DOHH2 (cell line): ENCODE measurements around the gene PDE8B.

ENCODE experiments used
- H3F3A ChIP-seq: fragments of 200-600 bp; sonication (generic), shearing (Covaris generic); 2 replicates; pipeline ENCODE4 v1.6.0; 2016; ENCODE audit warnings: antibody characterized with exemption, mild to moderate bottlenecking; ENCODE audit not compliant: control insufficient read depth, insufficient read depth
- H3K27ac ChIP-seq: fragments of 200-600 bp; sonication (generic); 2 replicates; pipeline ENCODE4 v1.5.1; 2014; ENCODE audit warnings: low read depth, mild to moderate bottlenecking, low read length, moderate library complexity
- H3K27me3 ChIP-seq: fragments of 200-600 bp; sonication (generic); 2 replicates; pipeline ENCODE4 v1.6.1; 2014; ENCODE audit warnings: mild to moderate bottlenecking, low read length, mixed read lengths; ENCODE audit not compliant: control insufficient read depth
- H3K36me3 ChIP-seq: fragments of 200-600 bp; sonication (generic); 2 replicates; pipeline ENCODE4 v1.6.1; 2014; ENCODE audit warnings: mild to moderate bottlenecking, low read length, moderate library complexity, mixed read lengths; ENCODE audit not compliant: control insufficient read depth
- H3K4me1 ChIP-seq: fragments of 200-600 bp; sonication (generic); 2 replicates; pipeline ENCODE4 v1.6.1; 2014; ENCODE audit warnings: mild to moderate bottlenecking, low read length, mixed read lengths; ENCODE audit not compliant: control insufficient read depth
- H3K4me2 ChIP-seq: fragments of 200-600 bp; sonication (generic); 2 replicates; pipeline ENCODE4 v1.6.0; 2014; ENCODE audit warnings: mild to moderate bottlenecking, low read length, moderate library complexity
- H3K4me3 ChIP-seq: fragments of 200-600 bp; sonication (generic); 2 replicates; pipeline ENCODE4 v1.5.1; 2014; ENCODE audit warnings: mild to moderate bottlenecking, low read length, mixed read lengths
- H3K79me2 ChIP-seq: fragments of 200-600 bp; sonication (generic); 2 replicates; pipeline ENCODE4 v1.6.1; 2014; ENCODE audit warnings: mild to moderate bottlenecking, low read length, mixed read lengths; ENCODE audit not compliant: control insufficient read depth
- H3K9me2 ChIP-seq: fragments of 200-600 bp; sonication (generic); replicated peaks from 2 replicates; pipeline ENCODE4 v1.6.1; 2014; ENCODE audit warnings: mild to moderate bottlenecking, low read length, mixed read lengths; ENCODE audit not compliant: control insufficient read depth
- H3K9me3 ChIP-seq: fragments of 200-600 bp; sonication (generic); 2 replicates; pipeline ENCODE4 v1.6.1; 2014; ENCODE audit warnings: antibody characterized with exemption, low read length, mixed read lengths; ENCODE audit not compliant: control insufficient read depth, insufficient read depth
- H4K20me1 ChIP-seq: fragments of 200-600 bp; sonication (generic); 2 replicates; pipeline ENCODE4 v1.6.0; 2014; ENCODE audit warnings: low read depth, mild to moderate bottlenecking, antibody characterized with exemption, low read length, moderate library complexity; ENCODE audit not compliant: control insufficient read depth, insufficient read depth
- CTCF ChIP-seq: fragments of 200-600 bp; sonication (generic); IDR thresholded peaks from one replicate; pipeline ENCODE4 v1.5.1; 2014; ENCODE audit warnings: antibody characterized with exemption, mild to moderate bottlenecking, low read depth, low read length; ENCODE audit not compliant: poor library complexity, severe bottlenecking
- EZH2phosphoT487 ChIP-seq: fragments of 200-600 bp; sonication (generic); IDR thresholded peaks from 2 replicates; pipeline ENCODE4 v1.6.1; 2017; ENCODE audit warnings: borderline replicate concordance, mild to moderate bottlenecking, antibody characterized with exemption, low read length, moderate library complexity, mixed read lengths

Gene PDE8B

GRCh38 chr5:77304388-77304787 is 93.9 kb downstream of the PDE8B start:
- H3K9me2 ChIP-seq: no peaks in the 10 kb centered on the region
- H3F3A ChIP-seq: no peaks in the 10 kb centered on the region
- H3K27ac ChIP-seq: no peak overlapping the region
- no peaks in the 10 kb centered on the region for H4K20me1 ChIP-seq
- TF ChIP-seq EZH2phosphoT487: no peak
- TF ChIP-seq CTCF: no peak
- no peak overlapping the region for H3K4me2 ChIP-seq
- H3K4me1 ChIP-seq: peaks cover 5% of the 10 kb centered on the region
- no peaks in the 10 kb centered on the region for H3K27me3 ChIP-seq
- no peaks in the 10 kb centered on the region for H3K79me2 ChIP-seq
- H3K9me3 ChIP-seq: no peaks in the 10 kb centered on the region
- H3K4me3 ChIP-seq: no peak overlapping the region
- no peaks in the 10 kb centered on the region for H3K36me3 ChIP-seq

DNA sequence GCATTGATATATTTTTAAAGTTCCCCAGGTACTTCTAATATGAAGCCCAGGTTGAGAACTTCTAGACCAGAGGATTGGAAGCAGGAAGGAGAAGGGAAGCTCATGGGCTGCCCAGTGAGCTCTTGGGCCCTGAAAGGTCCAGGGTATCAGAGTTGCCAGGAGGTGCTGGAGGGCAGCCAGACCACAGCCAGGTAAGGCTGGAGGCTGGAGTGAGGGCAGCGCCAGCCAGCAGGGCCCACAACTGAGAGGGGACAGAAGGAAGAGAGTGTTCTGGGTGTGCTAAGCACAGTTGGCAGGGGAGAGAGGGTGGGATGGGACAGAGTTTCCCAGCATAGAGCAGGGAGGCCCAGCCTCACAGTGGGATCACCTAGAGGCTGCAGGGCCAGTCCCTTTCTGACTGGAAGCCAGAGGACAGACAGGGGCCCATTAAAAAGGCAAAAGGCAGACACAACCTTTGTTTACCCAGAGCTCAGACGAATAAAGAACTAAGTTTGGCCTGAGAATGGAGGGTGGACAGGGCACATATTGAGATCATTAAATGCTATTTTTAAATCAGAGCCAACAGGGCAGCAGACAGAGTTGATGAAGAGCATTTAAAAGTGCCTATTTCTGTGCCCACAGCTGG is 94.9 kb downstream of the PDE8B start:
- H3K9me2 ChIP-seq: no peaks in the 10 kb centered on the region
- H3K4me2 ChIP-seq: no peak overlapping the region
- no peaks in the 10 kb centered on the region for H3K9me3 ChIP-seq
- H3K27me3 ChIP-seq: no peaks in the 10 kb centered on the region
- H4K20me1 ChIP-seq: no peaks in the 10 kb centered on the region
- H3K27ac ChIP-seq: no peak overlapping the region
- H3F3A ChIP-seq: no peaks in the 10 kb centered on the region
- peaks cover 5% of the 10 kb centered on the region for H3K4me1 ChIP-seq
- H3K79me2 ChIP-seq: no peaks in the 10 kb centered on the region
- H3K4me3 ChIP-seq: no peak overlapping the region
- H3K36me3 ChIP-seq: no peaks in the 10 kb centered on the region
- no peak for TF ChIP-seq EZH2phosphoT487
- TF ChIP-seq CTCF: no peak

DNA sequence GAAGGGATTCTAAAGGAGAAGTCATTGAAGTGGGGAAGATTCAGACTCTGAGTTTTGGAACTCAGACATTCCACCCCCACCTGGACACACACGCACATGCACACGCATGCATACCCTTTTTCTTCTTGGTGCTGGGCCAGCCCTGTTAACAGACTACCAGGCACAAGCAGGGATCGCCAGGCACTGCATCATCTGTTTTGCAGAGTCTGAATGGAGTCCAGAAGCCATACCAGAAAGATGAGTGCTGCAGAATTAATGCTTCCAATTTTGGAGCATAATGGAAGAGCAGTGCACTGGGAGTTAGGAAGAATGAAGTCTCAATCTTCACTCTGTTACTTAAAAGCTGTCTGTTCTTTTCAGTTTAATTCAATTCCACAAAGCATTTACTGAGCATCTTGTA is 95.5 kb downstream of the PDE8B start:
- H3K27ac ChIP-seq: no peak overlapping the region
- H3K27me3 ChIP-seq: no peaks in the 10 kb centered on the region
- H3K4me1 ChIP-seq: peaks cover 5% of the 10 kb centered on the region
- TF ChIP-seq EZH2phosphoT487 (no peak), CTCF (no peak)
- no peaks in the 10 kb centered on the region for H3K9me3 ChIP-seq
- H3K79me2 ChIP-seq: no peaks in the 10 kb centered on the region
- H3K4me3 ChIP-seq: no peak overlapping the region
- no peaks in the 10 kb centered on the region for H3K36me3 ChIP-seq
- no peaks in the 10 kb centered on the region for H3F3A ChIP-seq
- no peaks in the 10 kb centered on the region for H3K9me2 ChIP-seq
- no peak overlapping the region for H3K4me2 ChIP-seq
- no peaks in the 10 kb centered on the region for H4K20me1 ChIP-seq
